Stimulated activated CD4-positive, alpha-beta T cell treated with anti-CD3 and anti-CD28 coated beads, Interleukin-4, amount 100 ng/mL, for 24 hours (primary cell): ENCODE results near the gene NPPA.

Source experiments
- DNase-seq: peaks from one replicate; pipeline ENCODE4 v3.0.0-alpha.2; 2020

Gene NPPA

DNA sequence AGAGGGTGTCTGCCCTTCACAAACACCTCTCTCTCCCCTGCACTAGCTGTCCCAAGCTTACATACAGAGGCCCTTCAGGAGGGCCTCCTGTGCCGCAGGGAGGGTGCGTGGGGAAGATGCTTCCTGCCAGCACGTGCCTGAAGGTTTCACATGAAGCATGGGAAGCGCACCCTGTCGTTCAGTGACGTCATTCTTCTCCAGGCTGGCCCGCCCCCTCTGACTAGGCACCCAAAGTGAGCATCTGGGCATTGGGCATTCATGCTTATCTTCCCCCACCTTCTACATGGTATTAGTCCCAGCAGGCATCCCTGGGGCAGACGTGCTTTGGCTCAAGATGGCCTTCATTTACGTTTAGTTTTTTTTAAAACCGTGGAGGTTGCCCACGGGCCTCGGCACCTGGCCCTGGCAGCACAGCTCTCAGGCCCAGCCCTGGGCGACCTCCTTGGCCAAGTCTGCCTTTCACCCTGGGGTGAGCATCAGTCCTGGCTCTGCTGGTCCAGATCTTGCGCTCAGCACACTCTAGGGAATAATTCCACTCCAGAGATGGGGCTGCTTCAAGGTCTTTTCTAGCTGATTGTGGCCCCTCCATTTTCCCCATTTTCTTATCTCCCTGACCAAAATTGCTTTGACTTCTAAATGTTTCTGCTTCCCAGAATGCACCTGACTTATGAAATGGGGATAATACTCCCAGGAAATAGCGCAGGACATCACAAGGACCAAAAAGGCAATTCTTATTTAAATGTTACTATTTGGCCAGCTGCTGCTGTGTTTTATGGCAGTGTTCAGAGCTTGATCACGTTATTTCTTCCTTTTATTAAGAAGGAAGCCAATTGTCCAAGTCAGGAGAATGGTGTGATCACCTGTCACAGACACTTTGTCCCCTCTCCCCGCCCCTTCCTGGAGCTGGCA is 6.1 kb downstream of the NPPA start:
- no peak for DNase-seq

DNA sequence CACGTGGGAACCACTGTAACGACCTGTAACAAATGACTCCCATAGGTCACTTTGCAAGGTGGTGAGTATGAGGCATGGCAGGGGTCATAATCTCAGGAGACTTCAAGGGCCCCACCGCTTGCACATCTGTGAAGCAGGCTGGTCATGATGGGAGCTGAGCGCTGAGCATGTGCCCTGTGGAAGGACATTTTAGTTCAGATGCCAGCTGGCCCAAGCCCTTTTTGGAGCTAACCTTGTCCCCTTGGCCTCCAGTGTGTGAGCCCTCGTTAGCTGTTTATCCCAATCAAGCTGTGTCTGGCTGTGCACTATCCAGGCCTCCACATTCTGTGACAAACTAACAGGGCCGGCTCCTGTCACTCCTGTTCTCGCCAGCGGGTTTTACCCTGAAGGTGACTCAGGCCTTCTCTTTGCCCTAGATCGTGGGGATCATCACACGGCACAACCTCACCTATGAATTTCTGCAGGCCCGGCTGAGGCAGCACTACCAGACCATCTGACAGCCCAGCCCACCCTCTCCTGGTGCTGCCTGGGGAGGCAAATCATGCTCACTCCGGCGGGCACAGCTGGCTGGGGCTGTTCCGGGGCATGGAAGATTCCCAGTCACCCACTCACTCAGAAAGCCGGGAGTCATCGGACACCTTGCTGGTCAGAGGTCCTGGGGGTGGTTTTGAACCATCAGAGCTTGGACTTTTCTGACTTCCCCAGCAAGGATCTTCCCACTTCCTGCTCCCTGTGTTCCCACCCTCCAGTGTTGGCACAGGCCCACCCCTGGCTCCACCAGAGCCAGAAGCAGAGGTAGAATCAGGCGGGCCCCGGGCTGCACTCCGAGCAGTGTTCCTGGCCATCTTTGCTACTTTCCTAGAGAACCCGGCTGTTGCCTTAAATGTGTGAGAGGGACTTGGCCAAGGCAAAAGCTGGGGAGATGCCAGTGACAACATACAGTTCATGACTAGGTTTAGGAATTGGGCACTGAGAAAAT is 7.6 kb downstream of the NPPA start:
- no peak for DNase-seq

DNA sequence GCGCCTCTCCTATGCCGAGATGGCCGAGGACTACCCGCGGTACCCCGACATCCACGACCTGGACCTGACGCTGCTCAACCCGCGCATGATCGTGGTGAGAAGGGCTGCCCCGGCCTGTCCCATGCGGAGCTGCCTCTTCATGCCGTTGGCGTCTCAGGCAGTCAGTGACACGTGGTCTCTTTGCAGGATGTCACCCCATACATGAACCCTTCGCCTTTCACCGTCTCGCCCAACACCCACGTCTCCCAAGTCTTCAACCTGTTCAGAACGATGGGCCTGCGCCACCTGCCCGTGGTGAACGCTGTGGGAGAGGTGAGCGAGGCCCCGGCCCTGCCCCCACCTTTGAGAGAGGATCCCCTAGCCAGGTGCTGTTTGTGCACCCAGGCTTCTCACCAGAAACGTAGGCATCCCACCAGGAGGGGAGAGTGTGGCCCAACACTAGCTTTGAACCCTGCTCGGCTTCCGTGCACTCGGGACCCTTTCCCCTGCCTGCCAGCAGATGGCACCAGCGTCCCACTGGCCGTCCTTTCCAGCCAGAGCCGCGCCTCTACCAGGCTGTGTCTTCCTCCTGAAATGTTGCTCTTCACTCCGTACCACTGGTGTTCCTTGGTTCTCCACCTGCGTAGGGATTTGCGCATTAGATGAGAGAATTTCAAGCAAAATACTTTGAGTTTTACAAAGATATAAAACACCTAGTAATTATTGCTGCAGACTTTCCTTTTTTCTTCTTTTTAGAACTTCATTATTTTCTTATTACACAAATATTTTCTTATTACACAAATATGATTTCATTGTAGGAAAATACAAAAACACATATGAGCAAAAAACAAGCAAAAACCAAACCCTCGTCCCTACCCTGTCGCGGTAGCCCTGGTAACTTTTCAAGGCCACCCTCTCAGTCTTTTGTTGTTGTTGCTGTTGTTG is 9.0 kb downstream of the NPPA start:
- peak; percentile 76 for DNase-seq

DNA sequence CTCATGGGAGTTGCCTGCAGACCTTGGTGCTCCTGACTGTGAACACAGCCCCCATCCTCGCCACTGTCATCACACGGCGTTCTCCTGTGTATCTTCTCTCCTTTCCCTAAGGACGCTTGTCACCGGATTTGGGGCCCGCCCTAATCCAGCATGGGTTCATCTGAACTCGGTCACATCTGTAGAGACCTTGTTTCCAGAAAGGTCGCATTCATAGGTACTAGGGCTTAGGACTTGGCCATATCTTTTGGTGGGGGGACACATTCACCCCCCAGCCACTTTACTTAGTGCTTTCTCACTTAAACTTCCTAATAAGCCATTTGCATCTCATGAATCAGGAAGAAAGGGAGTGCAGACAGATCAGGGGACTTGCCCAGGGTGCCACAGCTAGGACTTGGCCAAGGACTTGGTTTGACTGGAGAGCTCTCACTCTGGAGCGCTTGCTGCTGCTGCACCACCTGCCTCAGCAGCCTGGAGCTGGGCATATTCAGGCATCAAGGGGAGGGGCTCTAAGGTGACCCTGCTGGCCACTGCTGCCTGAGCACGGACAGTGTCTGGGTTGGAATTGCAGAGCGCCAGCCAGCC is 9.7 kb downstream of the NPPA start:
- DNase-seq = no peak

DNA sequence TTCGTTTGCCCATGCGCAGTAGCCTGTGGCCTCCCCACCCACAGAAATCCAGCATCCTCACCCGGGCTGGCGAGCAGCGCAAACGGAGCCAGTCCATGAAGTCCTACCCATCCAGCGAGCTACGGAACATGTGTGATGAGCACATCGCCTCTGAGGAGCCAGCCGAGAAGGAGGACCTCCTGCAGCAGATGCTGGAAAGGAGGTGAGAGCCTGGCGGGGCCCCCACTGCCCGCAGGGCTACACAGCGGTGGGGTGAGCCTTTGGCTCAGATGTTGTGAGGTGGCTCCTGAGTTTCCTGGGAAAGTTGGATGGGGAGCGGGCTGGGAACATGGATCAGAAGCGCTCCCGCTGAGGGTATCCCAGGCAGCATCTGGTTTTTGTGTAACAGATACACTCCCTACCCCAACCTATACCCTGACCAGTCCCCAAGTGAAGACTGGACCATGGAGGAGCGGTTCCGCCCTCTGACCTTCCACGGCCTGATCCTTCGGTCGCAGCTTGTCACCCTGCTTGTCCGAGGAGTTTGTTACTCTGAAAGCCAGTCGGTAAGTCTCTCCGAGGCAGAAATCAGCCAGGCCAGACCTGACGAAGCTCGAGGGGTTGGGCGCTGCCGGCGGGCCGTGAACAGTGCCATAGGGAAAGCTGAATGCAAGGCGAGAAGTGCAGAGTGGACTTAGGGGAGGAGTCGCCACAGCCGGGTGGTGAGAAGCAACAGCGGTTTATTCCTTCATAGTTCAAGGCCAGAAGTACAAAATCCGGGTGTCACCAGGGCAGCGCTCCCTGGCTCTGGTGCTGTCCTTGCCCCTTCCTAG is 10.4 kb downstream of the NPPA start:
- no peak for DNase-seq

DNA sequence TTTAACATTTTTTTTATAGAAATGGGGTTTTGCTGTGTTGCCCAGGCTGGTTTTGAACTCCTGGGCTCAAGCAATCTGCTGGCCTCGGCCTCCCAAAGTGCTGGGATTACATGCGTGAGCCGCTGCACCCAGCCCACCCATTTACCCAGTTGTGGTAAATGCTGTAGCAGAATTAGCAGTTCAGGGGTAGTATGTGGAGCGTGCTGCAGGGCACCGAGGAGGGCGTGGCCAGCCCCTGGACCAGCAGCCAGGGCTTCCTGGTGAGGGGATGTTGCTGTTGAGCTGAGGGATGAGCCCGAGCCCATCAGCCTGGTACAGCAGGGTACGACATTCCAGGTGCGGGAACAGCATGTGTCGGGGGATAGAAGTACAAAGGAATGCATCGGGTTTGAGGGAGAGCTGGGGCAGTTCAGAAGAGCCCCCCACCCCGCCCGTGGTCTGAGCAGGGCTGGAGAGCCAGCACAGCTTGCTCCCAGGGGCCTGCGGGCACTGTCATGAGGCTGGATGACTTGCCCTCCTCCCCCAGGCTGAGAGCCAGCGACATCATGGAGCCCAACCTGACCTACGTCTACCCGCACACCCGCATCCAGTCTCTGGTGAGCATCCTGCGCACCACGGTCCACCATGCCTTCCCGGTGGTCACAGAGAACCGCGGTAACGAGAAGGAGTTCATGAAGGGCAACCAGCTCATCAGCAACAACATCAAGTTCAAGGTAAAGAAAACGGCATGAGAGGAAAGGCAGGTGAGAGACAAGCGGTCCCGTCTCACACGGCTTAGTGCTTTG is 11.9 kb downstream of the NPPA start:
- DNase-seq = no peak

DNA sequence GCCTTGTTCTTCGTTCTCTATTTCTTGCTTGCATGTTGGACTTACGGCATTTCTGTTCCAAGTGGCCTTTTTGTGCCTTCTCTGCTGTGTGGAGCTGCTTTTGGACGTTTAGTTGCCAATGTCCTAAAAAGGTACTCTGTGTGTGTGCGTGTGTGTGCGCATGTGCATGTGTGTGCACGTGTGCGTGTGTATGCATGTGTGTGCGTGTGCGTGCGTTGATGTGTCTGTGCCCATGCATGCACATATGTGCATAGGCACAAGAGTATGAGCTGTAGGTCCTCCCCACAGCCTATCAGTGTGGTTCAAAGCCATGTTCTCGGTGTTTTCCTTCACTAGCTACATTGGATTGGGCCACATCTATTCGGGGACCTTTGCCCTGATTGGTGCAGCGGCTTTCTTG is 13.7 kb downstream of the NPPA start:
- no peak for DNase-seq

DNA sequence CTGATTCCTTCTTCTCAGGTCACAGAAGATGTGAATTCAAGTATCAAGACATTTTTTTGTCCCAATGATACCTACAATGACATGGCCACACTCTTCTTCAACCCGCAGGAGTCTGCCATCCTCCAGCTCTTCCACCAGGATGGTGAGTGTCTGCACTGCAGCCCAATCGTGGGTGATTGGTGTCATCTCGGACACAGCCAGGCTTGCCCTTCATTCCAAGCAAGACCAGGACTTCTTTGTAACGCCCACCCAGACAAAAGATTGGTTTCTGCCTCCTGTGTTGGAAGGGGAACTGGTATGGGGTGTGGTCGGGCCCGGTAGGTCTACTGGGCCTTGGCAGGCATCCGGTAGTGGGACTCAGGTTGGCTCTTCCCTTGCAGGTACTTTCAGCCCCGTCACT is 14.1 kb downstream of the NPPA start:
- no peak for DNase-seq

DNA sequence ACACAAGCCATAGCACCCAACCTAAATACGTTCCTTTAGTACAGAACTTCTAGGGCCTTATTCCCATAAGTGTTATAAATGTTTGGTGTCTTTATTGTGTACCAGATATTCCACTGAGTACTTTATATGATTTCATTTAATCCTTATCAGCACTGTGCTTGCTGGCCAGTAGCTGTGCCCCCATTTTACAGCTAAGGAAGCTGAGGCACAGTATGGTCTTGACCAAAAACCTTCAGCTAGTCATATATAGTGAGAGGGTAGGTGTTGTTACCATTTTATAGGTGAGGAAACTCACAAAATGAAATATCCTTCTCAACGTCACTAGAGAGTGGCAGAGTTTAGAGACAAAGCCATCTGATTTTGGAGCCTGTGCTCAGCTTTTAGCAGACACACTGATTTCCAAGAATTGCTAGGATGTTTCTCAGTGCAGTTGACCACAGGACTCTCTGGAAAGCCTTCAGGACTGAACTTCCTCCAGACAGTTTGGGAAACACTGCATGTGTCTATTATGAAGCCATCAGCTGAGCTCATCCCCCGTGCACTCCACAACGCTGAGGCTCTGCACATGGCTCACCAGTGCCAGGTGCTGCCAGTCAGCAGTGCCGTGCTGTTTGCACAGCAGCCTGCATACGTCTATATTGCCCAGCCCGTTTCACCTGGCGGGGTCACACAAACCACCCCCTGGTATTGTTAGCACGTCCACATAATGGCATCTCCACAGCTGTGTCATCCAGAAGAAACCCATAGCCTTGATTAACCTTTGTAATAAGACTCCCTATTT is 15.4 kb downstream of the NPPA start:
- no peak for DNase-seq

DNA sequence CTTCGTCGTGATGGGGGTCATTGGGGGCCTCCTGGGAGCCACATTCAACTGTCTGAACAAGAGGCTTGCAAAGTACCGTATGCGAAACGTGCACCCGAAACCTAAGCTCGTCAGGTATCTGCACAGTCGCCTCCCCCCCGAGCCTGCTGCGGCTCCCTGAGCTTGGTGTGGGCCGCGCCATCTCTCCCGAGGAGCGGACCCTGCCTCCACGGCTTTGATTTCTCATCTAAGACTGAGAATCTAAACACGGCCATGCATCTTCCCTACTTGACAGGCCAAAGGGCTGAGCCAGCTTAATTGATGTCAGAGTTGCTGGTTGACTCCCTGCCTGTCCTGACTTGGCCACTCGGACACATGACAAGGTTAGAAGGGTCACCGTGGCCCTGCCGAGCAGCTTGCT is 19.1 kb downstream of the NPPA start:
- no peak for DNase-seq

DNA sequence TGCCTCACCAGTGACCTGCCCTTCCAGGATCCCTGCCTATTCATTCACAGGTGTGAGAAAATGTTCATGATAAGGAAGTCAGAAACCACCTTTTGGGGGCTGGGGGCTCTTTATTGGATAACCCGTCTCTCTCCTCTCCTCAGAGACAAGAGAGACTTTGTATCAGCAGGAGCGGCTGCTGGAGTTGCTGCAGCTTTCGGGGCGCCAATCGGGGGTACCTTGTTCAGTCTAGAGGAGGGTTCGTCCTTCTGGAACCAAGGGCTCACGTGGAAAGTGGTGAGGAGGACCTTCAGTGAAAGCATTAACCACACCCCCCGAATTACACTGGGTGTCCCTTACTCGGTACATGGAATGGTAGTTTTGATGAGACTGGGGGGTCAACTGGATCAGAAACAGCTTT is 20.6 kb downstream of the NPPA start:
- DNase-seq = no peak

DNA sequence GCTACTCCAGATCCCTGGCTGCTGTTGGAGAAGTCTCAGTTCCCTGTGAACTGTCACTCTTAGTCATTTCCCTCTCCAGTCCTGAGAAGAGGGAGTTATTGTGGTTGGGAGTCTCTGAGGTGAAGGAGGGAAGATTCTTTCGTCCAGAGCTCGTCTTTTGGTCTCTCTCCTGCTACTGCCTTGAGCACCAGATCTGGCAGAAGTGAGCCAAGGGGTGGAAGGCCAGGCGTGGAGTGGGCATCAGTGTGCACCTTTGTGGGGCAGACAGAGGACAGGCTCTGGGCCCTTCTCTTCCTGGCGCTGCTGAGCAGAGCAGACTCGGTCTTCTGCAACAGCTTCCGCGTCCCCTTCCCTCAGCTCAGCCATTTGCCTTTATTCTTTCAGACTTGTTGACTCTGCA is 22.5 kb downstream of the NPPA start:
- DNase-seq = no peak

DNA sequence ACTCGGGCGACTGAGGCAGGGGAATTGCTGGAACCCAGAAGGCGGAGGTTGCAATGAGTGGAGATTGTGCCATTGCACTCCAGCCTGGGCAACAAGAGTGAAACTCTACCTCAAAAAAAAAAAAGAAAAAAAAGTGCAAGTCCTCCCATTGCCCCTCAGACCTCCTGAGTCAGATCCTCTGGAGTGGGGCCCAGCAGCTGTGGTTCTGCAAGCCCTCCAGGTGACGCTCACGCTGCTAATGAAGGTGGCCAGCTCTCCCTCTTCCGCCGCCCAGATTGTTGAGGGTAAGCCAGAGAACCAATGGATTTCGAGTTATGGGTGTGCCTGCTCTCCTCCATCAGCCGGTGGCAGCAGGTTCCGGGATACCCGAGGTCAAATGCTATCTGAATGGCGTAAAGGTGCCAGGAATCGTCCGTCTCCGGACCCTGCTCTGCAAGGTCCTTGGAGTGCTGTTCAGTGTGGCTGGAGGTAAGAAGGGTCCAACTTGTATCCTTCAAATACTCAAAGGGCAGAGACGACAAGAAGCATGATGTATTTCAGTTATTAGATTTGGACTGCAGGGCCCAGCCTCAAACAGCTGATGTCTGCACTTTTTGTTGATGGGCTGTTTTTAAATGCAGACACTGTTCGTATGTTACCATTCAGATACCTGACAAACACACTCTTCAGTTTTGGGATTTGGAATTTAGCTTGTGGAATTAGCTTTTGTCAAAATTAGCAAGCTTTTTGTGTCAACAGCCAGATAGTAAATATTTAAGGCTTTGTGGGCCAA is 24.0 kb downstream of the NPPA start:
- DNase-seq = no peak

DNA sequence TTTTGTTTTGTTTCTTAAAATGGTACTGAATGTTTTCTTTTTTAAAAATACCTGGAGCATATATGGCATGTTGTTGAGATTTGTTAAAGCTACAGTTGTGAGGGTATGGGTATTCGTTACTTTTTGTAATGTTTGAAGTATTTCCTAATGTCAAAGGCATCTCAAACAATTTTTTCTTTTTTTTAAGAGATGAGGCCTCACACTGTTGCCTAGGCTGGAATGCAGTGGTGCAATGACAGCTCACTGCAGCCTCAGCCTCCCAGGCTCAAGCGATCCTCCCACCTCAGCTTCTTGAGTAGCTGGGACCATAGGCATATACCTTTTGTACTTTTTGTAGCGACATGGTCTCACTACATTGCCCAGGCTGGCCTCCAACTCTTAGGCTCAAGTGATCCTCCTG is 25.5 kb downstream of the NPPA start:
- DNase-seq = no peak

DNA sequence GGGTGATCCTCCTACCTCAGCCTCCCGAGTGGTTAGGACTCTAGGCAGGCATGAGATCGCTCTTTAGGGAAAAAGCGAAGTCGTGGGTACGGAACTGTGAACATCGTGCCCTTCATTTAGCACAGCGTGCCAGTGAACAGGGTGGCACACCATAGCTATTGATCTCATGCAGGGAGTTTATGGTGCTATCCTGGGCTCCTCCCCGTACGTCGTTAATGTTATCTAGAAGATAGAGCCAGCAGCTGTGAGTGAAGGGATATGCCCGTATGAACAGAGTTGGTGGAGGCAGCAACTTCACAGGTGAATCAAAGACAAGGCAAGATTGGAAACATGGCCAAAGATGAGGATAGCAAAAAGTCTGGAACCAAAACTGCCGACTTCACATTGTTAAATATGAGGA is 30.4 kb downstream of the NPPA start:
- no peak for DNase-seq

DNA sequence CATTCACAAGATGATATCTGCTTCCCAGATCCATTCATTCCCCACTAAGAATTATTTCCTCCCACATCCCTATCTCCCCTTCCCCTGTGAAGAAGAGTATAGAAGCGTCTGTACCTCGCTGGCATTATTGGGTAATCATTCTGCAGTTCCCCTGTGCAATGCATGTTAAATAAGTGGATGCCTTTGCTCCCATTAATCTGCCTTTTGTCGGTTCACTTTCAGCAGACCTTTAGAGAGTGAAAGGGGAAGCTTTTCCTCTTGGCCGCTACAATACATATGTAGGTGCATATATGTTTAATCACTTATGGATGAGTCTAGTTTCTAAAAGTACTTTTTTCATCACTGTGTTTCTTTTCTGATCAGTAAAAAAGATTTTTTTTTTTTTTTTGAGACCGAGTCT is 34.6 kb downstream of the NPPA start:
- no peak for DNase-seq

DNA sequence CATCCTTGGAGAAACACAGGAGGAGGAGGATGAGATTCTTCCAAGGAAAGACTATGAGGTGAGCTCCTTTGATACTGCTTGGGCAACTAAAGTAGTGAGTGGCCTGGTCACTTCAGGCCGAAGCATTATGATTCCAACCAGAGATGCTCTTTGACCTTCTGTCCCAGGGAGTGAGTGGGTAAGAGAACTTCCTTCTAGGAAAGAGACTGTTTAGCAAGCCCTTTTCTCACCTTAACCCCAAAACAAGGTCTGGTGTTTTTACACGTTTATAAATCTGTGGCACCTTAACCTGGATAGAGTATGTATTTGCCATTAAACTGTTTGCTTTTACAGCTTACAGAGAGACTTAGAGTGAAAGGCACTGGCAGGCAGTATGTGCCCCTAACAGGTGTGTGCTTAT is 40.5 kb downstream of the NPPA start:
- DNase-seq = no peak

DNA sequence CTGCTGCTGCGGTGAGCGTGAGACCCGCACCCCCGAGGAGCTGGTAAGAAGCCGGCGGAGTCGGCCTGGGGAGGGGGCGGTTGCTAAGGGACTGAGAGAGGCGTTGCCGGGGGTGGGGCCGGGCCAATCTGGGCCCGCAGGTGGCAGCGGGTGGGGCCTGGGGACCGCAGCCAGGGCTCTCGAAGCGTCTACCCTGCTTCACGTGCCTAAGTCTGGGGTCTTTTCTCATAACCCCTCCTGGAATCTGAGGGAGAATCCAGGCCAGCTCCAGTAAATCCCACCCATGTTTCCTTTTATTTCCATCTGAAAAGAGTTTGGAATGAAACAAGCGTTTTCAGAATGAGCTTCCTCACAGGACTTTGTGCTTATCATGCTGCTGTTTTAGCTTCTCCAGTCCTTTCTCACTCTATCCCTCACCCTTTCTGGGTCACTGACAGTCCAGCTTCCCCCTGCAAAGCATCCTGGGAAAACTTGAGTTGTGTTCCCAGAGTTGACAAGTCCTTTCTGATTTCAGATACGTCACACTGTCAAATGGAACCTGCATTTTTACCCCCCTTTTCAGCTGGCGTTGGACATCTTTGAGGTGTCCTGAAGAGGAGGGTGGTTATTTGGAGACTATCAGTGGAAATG is 41.2 kb downstream of the NPPA start:
- no peak for DNase-seq
